Stomach (tissue), 9 donors: ENCODE measurements around the gene BCOR. TPM values are rescaled to one million over a fixed set of nuclear protein-coding genes. Genes with fewer than 3 reads are reported as not detected.

Experiments
- DNase-seq, 2 donors: peaks; one replicate each; pipeline versions ENCODE4 v3.0.0 to v3.0.0-alpha.2; 2013 to 2019
- H3K27ac ChIP-seq, 5 donors: fragments of 200-600 bp in 4 of 5; sonication (generic) in 4 of 5; one replicate each; pipeline ENCODE4 v1.5.1; 2013 to 2019; ENCODE audit warnings: mild to moderate bottlenecking in 1 of 5, moderate library complexity in 1 of 5
- H3K27me3 ChIP-seq, 3 donors: fragments of 200-600 bp; sonication (generic); one replicate each; pipeline ENCODE4 v1.5.1; 2017 to 2019; ENCODE audit warnings: mixed run types in 1 of 3
- H3K36me3 ChIP-seq, 4 donors: fragments of 200-600 bp; sonication (generic); 1 replicate in 3 of 4; 2 replicates in 1 of 4; pipeline ENCODE4 v1.5.1; 2016 to 2019
- H3K4me1 ChIP-seq, 4 donors: fragments of 200-600 bp; sonication (generic); one replicate each; pipeline ENCODE4 v1.5.1; 2016 to 2019
- H3K4me3 ChIP-seq, 4 donors: fragments of 200-600 bp; sonication (generic) in 3 of 4; one replicate each; pipeline ENCODE4 v1.5.1; 2016 to 2019; ENCODE audit warnings: mild to moderate bottlenecking in 1 of 4
- H3K9me3 ChIP-seq, 4 donors: fragments of 200-600 bp; sonication (generic); one replicate each; pipeline ENCODE4 v1.5.1; 2016 to 2019
- EP300 ChIP-seq: sonication (generic); formaldehyde crosslinking; IDR thresholded peaks from one replicate; pipeline ENCODE4 v1.6.1; 2017; ENCODE audit warnings: antibody characterized with exemption
- POLR2A ChIP-seq, 4 donors: fragments of 450-650 bp; IDR thresholded peaks; one replicate each; pipeline ENCODE4 v1.6.1; 2016; ENCODE audit warnings: antibody characterized with exemption in 4 of 4, control low read depth in 2 of 4, mild to moderate bottlenecking in 1 of 4, moderate library complexity in 1 of 4
- POLR2AphosphoS5 ChIP-seq, 3 donors: sonication (generic); formaldehyde crosslinking; IDR thresholded peaks; one replicate each; pipeline ENCODE4 v1.6.1; 2016; ENCODE audit warnings: antibody characterized with exemption in 3 of 3
- WGBS, 5 donors: extraction: QIAGEN DNeasy Blood & Tissue Kit in 3 of 5; methylation state at CpG; one replicate each; pipeline versions ENCODE4 v1.1.5 to v1.1.7; 2013 to 2018; 5-methylcytosine and 5-hydroxymethylcytosine counted together
- intact Hi-C: fragments of 100-400 bp; cut with DNase I; formaldehyde crosslinking; loops from one replicate; pipeline ENCODE4 v1.15.1; 2023; ENCODE audit warnings: low total_unique reads
- polyA plus RNA-seq, 3 donors: library from polyadenylated mRNA; stranded (reverse); fragments of 200-250 nt; gene quantifications; one replicate each; pipeline ENCODE4 v1.2.3, GENCODE V29; 2013
- total RNA-seq, 5 donors: library from RNA; depleted of rRNA; stranded (reverse); fragments of >200 nt; gene quantifications; one replicate each; pipeline versions ENCODE4 v1.1.0 to v1.2.3, GENCODE V29; 2014 to 2016
- TF ChIP-seq, protein P1 (sequence below), 7 experiments: fragments of 450-650 bp in 4 of 7; fragments of 200-600 bp in 3 of 7; sonication (generic) in 3 of 7; IDR thresholded peaks; one replicate each; pipeline ENCODE4 v1.5.1; 2016 to 2019; ENCODE audit warnings: antibody characterized with exemption in 7 of 7, control low read depth in 2 of 7, mild to moderate bottlenecking in 1 of 7
- donor health status: healthy with polysubstance abuse.
- donor health status: Bipolar disorder and iron deficiency.
- donor health status: healthy.

BCOR gene
- total and polyA plus RNA-seq, 8 donors, result 4.4 to 45.5 (median 19.2) TPM

DNA sequence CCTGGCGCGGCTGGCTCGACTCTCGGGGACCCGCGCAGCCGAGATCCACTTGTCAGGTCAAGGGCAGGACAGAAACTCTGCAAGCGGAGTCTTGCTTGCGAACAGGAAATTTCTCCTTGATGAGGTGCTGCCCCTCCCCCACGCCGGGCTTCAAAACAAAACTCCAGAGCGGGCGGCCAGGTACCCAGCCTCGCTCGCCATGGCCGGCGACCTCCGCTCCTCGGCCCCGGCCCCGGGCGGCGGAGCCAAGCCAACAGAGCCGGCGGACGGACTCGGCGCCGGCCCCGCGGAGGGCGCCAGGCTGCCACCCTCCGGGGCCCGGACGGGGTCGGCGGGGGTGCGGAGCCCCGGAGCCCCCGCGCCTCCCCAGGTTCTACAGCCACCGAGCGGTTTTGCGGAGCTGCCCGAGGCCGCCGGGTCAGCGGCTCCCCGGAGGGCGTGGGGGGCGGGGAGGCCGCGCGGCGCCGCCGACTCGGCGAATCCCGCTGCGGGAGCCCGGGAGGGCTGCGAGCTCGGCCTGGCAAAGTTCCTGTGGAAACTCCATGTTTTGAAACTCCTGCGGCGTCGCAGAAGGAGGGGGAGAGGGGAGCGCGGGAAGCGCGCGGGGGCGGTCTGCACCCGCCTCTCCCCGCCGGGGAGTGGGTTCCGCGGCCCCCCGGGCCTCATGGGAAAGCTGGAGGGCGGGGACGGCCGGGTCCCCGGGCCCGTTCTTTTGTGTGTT lies 11.7 kb upstream of the BCOR start:
- Histone ChIP-seq H3K9me3 (peaks cover 0 to 27% (median 0%) of the 10 kb centered on the region in 4 donors), H3K27ac (peak overlapping the region; percentile 90 to 96 (median 93)), H3K4me3 (peak overlapping the region; percentile 53 to 68 (median 56)), H3K4me1 (peaks cover 19 to 58% (median 33%) of the 10 kb centered on the region in 4 donors), H3K36me3 (no peaks in the 10 kb centered on the region), H3K27me3 (peaks cover 0 to 58% (median 26%) of the 10 kb centered on the region in 3 donors)
- WGBS, 5 donors, result 0 to 7% (median 0%) methylated on average over 6 to 84 of the region's 84 CpGs
- intact Hi-C loops, result no loop called here
- TF ChIP-seq, protein P1, sequence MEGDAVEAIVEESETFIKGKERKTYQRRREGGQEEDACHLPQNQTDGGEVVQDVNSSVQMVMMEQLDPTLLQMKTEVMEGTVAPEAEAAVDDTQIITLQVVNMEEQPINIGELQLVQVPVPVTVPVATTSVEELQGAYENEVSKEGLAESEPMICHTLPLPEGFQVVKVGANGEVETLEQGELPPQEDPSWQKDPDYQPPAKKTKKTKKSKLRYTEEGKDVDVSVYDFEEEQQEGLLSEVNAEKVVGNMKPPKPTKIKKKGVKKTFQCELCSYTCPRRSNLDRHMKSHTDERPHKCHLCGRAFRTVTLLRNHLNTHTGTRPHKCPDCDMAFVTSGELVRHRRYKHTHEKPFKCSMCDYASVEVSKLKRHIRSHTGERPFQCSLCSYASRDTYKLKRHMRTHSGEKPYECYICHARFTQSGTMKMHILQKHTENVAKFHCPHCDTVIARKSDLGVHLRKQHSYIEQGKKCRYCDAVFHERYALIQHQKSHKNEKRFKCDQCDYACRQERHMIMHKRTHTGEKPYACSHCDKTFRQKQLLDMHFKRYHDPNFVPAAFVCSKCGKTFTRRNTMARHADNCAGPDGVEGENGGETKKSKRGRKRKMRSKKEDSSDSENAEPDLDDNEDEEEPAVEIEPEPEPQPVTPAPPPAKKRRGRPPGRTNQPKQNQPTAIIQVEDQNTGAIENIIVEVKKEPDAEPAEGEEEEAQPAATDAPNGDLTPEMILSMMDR (IDR thresholded peaks at IDR 0.05), result no peak
- TF ChIP-seq EP300, result no peak
- no peak for TF ChIP-seq POLR2AphosphoS5 (IDR thresholded peaks at IDR 0.05)
- TF ChIP-seq POLR2A (IDR thresholded peaks at IDR 0.05), result no peak
- DNase-seq, result peak; percentile 75 to 81

DNA sequence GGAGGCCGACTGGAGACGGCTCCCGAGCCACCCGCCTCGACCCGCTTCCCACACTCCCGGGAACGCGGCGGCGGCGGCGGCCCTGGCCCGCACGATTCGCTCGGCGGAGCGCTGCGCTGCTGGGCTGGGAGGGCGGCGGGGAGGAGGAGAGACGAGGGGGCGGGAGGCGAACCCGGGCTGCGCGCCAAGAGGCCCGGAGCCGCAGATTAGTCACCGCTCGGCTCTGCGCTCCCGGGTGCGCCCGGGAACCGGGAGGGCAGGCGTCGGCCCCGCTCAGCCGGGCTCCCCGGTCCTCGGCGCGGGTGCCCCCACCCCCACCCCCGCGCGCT lies 11.2 kb upstream of the BCOR start:
- Histone ChIP-seq H3K27ac (peak overlapping the region; percentile 90 to 96 (median 93)), H3K4me1 (peaks cover 19 to 63% (median 38%) of the 10 kb centered on the region in 4 donors), H3K9me3 (peaks cover 0 to 27% (median 0%) of the 10 kb centered on the region in 4 donors), H3K27me3 (peaks cover 0 to 63% (median 26%) of the 10 kb centered on the region in 3 donors), H3K36me3 (no peaks in the 10 kb centered on the region), H3K4me3 (peak overlapping the region; percentile 53 to 68 (median 56))
- intact Hi-C loops, result no loop called here
- WGBS, 5 donors, result 0 to 4% (median 1%) methylated on average over 5 to 34 of the region's 48 CpGs; no CpG with 5 or more reads in 1 of the 5 donors
- TF ChIP-seq, protein P1 (IDR thresholded peaks at IDR 0.05), result no peak
- TF ChIP-seq POLR2A (IDR thresholded peaks at IDR 0.05), result peak in 1 of 4 donors; percentile 29
- peak in 1 of 3 donors; percentile 38 for TF ChIP-seq POLR2AphosphoS5 (IDR thresholded peaks at IDR 0.05)
- no peak for TF ChIP-seq EP300
- peak; percentile 82 to 93 for DNase-seq

DNA sequence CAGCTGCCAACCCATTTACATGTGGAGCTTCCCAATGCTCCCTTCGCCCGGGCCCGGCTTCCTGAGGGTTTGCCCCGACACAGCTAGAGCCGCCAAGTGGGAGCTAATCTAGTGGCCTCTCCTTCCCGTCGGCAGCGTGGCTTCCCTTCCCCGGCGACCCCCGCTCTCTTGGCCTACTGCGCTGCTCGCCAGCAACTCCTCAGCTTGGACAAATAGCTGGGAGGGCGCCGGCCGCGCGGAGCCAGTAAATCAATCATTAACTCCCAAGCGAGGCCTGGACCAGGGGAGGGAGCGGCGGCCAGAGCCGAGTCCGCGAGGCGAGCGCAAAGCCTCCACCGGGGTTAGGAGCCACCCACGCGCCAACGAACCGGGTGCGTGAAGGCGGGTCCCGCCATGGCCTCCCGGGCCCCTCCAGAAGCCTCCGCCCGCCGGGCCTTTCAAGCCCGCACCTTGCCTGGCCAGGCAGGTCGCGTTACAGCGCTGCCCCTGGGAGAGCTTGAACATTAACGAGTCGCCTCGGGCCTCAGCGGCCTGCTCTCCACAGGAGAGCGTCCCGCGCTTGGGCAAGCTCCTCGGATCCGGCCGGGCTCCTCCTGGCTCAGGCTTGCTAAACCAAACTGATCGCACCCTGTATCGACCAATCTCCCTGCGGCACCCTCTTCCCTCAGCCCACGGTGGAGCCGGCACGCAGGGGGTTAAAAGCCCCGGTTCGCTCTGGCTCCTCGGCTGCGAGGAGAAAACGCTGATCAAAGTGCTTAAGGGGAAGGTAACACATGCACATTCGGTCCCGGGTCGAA lies 10.6 kb upstream of the BCOR start:
- peaks cover 19 to 65% (median 40%) of the 10 kb centered on the region in 4 donors for H3K4me1 ChIP-seq
- peak; percentile 68 to 84 for DNase-seq
- H3K27ac ChIP-seq, result peak overlapping the region; percentile 90 to 96 (median 93)
- peaks cover 0 to 27% (median 0%) of the 10 kb centered on the region in 4 donors for H3K9me3 ChIP-seq
- H3K36me3 ChIP-seq, result no peaks in the 10 kb centered on the region
- peaks cover 0 to 69% (median 26%) of the 10 kb centered on the region in 3 donors for H3K27me3 ChIP-seq
- intact Hi-C loops, result no loop called here
- TF ChIP-seq, protein P1 (IDR thresholded peaks at IDR 0.05), result no peak
- no peak for TF ChIP-seq POLR2A (IDR thresholded peaks at IDR 0.05)
- no peak for TF ChIP-seq POLR2AphosphoS5 (IDR thresholded peaks at IDR 0.05)
- TF ChIP-seq EP300, result no peak
- H3K4me3 ChIP-seq, result peak overlapping the region; percentile 53 to 68 (median 56)
- WGBS, 5 donors, result 14 to 22% (median 15%) methylated on average over 9 to 66 of the region's 66 CpGs
